GM19324 (cell line): ENCODE data around the gene INSRR.

Experiments
- ATAC-seq: cut with Tn5 transposase; IDR thresholded peaks from one replicate; pipeline ENCODE4 v1.9.1; 2021; ENCODE audit warnings: mild to moderate bottlenecking, moderate library complexity; ENCODE audit not compliant: unreplicated experiment, low FRiP score

Gene INSRR

DNA sequence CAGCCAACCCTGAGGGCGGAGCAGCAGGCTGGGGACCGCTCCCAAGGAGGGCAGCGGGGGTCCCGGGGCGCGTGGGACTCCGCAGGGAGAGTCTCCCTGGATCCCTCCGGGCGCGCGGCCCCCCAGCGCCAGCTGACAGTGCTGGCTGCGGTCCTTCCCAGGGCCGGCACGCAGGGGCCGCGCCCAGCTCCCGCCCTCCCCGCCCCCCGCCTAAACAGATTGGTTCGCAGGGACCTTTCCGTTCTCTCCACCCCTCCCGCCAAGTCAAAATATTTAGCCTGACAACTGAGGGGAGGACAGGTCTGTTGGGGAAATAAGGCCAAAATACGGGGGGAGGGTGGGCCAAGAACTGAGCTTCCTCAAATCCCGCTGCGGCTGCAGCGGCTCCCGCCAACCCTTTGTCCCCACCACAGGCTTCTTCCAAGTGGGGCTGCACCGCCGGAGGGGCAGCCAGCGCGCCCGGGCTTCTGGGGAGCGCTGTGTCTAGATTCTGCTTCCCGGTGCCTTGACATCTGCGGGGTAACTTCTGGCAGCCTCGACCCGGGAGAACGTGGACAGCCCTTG, at the start of gene INSRR:
INSRR (minus strand) TSS at position 159 of the 564 bp plus-strand sequence. CDS start 496 bp downstream, outside the sequence.
- no peak for ATAC-seq

DNA sequence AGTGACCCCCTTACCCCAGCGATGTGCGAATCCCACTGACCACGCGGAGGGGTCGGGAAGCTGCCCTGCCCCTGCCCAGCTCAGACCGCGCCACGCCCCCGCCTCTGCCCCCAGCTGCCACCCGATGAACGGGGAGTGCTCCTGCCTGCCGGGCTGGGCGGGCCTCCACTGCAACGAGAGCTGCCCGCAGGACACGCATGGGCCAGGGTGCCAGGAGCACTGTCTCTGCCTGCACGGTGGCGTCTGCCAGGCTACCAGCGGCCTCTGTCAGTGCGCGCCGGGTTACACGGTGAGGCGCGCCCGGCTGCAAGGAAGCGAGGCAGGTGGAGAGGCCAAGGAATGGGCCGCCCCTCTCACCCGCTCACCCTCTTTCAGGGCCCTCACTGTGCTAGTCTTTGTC, 49.6 kb upstream of the INSRR start:
- ATAC-seq = no peak

DNA sequence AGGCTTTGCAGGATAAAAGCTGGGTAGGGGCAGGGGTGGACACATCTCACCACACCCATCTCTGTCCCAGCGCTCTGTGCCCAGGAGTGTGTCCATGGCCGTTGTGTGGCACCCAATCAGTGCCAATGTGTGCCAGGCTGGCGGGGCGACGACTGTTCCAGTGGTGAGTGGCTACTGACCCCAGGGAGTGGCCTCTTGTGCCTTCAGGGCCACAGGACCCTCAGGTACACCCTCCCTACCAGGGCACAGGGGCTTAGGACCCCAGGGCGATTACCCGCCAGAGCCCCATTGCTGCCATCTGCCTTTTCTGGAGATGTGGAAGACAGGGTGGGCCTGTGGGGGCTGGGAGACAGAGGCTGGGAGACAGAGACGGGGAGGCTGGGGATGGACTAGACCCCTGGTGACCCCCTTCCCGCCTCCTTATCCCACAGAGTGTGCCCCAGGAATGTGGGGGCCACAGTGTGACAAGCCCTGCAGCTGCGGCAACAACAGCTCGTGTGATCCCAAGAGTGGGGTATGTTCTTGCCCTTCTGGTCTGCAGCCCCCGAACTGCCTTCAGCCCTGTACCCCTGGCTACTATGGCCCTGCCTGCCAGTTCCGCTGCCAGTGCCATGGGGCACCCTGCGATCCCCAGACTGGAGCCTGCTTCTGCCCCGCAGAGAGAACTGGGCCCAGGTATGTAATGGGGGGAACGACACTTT, 47.4 kb upstream of the INSRR start:
- no peak for ATAC-seq

DNA sequence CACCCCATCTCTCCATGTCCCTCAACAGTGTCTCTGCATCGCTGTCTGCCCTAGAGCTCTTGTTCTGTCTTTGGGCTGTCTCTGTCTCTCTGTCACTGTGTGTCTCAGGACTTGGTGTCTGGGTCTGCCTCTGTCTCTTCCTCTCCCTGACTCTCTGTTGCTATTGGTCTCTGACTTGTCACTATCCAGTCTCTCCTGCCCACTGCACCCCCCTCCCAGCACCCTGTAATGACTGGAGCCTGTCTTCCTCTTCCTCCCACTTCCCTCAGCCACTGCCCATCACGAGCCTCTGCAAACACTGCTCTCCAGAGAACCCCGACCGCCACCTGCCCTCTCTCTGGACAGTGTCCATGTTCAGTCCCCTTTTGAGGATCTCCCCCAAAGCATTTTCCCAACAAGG, 46.7 kb upstream of the INSRR start:
- no peak for ATAC-seq

DNA sequence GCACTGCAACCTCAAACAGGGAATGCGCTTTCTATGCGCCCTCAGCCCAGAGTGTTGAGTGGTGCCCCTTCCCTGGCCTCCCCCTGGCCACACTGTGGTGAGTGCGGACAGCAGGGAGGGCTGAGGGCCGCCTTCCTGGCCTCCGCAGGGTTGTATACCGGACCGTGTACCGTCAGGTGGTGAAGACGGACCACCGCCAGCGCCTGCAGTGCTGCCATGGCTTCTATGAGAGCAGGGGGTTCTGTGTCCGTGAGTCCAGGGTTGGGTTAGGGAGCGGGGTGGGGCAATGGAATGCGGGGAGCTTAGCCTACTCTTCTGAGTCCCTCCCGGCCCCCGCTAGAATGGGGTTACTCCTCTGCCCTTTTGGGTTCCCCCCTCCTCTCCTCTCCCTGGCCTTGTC, 46.3 kb upstream of the INSRR start:
- no peak for ATAC-seq

DNA sequence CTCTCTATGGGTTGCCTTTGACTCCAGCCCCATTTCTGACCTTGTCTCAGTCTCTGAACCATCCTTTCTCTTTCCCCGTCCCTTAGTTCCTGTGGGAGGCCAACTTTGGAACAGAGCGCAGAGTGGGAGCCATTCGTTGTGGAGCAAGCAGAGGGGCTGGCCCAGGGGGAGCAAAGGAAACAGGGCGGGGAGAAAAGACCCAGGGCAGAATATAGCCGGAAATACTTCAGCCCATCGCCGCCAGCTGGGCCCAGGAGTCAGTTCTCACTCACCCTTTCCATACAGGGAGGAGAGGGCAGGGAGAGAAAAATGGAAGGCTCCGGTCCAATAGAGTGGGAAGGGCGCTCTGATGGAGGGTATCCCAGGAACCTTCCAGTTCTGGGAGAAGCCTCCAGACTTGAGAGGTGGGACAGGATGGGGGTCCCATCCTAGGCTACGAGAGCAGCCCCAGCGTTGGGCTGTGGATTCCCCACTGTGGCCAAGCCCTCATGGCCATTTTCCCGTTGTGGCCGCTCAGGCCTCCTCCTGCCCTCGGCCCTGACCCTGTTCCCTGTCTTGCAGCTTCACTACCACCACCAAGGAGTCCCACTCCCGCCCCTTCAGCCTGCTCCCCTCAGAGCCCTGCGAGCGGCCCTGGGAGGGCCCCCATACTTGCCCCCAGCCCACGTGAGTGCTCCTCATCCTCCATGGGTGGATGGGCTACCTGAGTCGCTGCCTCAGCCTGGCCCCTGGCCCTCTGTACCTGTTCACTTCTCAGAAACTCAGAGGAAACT, 45.5 kb upstream of the INSRR start:
- ATAC-seq = no peak

DNA sequence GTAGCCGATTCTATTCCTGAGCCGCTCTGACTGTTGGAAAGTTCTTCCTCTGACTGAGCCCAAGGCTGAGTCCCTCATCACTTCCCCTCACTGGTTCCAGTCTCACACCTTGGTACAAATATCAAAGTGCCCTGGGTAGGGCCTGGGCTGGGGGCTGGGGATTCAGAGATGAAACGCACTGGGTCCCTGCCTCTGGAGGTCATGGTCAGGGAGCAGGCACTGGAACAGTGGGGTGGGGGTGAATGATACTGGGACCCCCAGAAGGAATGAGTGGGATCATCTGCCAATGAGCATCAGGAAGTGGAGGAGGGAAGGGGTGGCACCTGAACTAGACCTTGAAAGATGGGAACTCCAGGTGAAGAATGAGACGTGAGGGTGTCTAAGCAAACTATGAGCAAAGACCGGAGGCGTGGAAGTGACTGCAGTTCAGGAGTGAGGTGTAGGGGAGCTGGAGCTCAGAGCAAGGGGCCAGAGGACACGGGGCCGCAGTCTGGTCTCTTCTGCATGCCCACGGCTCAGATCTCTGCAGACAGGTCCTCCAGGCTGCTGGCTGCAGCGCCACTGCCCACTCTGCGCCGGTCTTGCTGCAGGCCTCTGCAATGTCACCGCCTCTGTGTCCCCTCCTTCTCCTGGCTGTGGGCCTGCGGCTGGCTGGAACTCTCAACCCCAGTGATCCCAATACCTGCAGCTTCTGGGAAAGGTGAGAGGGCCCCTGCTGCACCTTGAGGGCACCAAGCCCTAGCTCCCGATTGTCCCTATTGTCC, 44.6 kb upstream of the INSRR start:
- ATAC-seq = no peak

DNA sequence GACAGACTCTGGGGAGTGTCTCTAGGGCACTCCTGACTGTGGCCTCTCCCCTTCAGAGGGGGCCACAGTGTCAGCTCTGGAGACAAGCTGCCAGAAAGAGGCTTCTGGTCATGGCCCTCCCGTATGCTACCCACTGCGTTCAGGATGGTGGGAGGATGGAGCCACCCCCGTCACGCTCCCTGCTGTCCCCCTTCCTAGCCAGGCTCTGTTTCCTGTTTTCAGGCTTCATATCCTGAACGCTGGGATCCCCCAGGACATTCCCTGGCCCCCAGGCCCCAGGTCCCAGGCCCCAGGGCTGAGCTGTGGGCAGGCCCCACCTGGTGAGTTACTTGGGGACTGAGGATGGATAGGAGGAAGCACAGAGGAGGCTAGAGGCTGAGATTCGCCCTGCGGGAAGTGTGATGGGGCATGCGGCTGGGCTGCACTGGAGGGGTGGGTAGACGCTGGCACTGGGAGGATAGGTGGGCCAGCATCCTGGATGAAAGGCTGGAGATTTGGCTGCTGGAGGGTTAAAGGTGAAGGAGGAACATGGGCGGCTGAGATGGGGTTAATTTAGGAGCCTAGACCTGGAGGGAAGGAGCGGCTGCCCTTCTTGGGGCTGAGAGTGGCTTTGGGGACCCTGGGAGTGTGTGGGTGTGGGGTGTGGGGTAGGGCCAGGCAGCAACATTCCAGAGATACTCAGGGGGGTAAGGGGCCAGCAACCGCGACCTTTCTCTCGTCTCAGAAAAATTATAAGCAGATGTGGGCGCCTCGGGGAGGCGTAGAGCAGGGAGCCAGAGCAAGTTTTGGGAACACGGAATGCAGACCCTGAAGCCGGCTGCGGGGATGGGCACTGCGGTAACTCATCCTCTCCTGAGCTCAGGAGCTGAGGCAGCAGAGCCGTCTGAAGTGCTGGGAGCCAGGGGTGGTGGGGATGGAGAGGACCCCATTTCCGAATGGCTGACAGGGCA, 43.3 kb upstream of the INSRR start:
- no peak for ATAC-seq

DNA sequence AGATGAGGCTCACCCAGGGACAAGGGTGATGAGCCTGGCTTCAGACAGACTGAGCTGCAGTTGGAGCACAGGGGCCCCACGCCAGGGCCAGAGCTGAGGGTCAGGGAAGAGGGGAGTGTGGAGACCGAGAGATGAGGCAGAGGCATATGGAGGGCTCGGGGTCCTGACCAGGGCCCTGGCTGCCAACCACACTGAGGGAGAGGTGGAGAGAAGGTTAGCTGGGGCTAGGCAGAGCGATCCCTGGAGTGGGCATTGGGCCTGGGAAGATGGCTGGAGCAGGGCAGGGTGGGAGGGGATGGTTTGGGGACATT, 42.6 kb upstream of the INSRR start:
- ATAC-seq = no peak

DNA sequence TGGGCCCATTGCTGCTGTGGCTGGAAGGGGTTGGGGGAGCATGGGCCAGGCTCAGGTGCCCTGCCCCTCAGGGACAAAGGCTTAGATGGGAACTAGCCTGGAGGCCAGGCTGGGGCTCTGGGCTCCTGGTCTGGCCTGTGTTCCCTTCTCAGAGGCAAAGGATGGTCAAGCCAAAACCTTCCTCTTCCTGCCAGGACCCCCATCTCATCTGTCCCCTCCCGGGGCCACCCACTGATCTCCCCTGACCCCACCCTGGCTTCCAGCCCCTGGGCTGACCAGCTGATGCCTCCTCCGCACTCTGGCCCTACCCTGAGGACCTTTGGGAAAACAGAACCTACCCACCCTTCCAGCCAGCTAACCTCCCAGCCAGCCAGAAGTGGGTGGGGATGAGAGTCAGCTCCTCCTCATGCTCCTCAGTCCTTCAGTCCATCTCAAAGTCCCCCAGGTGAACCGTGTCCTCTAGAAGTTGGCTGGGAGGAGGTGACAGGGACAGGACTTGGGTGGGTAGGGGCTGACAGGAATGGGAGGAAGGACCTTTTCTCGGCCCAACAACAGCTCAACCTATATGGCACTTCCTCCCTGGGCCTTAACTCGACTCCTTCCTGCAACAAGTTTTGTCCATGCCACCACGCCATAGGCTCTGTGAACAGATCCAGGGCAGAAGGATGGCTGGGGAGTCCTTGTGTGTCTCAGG, 42.1 kb upstream of the INSRR start:
- no peak for ATAC-seq

DNA sequence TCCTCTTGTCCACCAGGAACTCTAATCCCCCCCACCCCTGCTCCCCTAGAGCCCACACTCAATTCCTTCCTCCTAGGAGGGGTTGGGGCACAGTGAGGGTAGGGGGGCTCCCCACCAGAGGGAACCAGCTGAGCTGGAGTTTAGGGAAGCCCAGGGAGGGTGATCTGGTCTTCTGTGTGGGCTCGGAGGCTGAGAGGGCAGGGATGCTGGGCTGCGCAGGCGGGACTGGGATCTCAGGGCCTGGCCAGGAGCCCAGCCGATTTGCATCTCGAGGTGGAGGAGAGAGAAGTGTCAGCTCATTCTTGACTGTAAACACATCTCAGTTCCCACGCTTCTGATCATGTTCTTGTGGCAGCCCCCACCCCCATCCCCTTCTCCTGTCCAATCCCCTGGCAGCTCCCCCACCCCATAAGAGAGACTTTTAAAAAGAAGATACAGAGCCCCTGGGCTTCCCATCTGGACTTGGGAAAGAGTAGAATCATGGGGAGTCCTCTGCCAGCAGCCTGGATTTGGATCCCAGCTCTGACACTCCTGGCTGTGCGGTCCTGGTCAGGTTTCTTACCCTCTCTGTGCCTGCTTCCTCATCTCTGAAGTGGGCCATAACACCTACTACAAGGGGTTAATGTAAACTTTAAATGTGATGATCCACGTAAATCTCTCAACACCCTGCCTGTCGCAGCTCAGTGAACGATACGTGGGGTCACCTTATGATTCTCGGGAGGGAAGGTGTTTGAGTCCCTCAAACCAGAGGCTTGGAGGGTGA, 41.2 kb upstream of the INSRR start:
- no peak for ATAC-seq

DNA sequence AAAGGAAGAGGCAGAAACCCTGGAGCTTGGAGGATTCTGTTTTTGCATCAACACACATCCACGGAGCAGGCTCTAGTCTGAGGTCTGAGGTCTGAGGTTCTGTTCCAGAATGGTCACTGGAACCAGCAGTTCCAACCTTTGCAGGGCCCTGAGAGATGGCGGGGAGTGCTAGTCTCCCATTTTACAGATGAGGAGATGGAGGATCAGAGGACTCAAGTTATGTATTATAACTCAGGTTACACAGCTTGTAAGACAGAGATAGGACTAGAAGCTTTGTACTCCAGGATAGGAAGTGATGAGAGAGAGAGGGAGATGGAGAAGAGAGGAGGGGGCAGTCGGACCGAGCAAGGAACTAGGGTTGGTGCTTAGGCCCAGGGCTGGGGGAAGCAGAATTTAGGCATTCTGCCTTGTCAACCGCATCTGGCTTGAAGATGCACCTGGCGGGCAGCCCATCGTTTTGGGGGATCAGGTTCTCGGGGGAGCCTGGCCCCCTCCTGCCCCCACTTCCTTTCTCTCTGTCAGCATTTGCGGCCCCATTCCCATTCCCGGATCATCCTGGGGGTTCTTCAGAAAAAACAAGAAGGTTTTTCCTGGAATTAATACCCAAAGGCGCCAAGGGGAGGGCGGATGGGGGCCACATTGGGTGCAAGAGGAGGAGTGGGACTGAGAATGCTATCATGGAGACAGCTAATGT, 40.2 kb upstream of the INSRR start:
- ATAC-seq = no peak

DNA sequence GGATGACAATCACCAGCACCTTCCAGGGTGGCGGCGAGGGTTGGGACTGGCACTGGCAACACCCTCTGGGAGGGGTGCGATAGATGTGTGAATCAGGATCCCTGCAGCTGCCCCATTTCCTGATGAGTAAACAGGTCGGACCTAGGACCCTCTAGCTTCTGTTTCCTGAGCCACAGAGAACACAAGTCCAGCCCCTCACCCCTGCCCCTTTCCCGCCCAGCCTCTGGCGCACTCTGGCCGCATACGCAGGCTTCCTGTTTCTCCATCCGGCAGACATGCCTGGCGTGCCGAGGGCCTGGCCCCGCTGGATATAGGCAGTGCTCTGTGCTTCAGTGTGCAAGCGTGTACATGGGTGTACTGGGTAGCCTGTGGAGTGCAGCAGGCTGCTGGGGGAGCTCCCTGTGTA, 39.2 kb upstream of the INSRR start:
- ATAC-seq = no peak

DNA sequence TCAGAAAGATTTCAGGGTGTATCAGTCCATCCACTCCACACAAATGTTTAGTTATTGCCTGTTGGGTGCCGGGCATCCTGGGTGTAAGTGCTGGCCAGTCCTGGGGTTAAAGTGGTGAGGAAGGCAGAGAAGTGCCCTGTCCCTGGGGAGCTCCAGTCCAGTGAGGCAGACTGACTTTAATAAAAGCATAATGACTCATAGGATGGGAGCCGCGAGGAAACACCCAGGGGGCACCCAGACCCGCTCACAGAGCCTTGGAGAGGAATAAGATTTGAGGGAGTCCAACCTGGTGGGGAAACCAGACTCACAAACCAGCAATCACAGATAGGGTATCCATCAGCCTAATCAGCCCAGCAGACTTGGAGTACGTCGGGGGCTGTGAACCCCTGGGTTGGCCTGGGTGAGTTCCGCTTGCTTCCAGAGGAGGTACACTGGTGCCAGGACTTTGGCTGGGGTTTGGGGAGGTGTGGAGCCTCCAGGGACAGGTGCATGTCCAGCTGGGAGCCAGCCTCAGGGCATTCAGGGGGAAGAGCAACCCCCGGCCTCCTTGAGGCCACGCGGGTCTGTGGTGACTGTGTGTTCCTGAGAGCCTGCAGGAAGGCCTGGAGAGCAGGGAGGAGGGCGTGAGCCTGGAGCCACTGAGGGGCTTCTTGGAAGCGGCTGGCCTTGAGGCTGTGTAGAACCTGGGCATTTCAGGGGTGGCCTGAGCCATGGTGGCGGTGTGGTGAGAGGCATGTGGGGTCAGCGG, 38.3 kb upstream of the INSRR start:
- no peak for ATAC-seq

DNA sequence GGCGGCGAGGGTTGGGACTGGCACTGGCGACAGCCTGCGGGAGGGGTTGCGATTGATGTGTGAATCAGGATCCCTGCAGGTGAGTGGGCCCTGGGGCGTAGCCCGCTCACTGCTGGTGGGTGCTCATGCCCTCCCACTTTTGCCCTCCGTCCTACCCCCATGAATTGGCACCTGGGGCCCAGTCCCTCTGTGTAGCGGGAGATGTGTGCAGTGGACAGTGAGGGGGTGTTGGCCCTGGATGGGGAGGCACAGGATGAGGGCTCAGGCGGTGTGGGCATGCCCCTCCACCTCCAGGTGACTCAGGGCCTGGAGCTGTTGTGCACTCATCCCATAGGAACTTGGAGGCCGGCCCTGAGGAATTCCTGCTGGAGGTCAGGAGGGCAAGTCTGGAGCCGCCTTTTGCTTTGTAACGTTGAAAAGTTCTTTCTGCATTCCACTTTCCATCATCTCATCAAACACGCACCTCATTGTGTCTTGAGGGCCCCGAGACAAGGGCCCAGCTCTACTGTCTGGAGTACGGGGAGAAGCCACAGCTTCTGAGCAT, 37.6 kb upstream of the INSRR start:
- no peak for ATAC-seq

DNA sequence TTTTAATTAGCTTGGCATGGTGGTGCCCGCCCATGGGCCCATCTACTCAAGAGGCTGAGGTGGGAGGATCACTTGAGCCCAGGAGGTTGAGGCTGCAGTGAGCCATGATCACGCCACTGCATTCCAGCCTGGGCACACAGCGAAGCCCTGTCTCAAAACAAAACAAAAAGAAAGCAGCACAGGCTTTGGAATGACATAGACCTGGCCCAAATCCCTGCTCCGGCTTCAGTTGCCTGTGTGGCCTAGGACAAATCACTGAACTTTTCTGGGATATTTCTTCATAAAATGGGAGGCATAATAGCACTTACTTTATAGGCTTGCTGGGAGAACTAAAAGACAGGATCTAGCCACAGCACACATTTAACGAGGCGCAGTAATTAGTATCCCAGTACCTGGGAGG, 37.0 kb upstream of the INSRR start:
- no peak for ATAC-seq

DNA sequence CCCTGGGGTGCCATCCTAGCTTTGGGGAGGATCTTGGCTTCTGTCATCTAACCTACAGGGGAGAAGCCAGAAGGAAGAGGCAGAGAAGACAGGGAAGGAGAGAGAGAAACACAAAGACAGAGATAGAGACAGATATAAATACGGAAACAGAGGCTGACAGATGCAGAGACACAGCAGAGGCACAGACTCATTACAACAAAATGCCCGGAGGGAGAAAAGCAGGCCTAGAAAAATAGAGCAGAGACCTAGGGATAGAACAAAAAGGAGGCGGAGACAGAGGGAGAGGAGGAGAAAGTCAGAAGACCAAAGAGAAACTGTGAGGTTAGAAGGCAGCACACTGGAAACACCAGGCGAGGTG, 36.5 kb upstream of the INSRR start:
- ATAC-seq = no peak
